Nephron progenitor cell (in vitro differentiated cells): ENCODE measurements around the gene SHMT2.
A peak's percentile ranks its signal among the peaks of the same experiment; 100 is the strongest.

Experiments used
- DNase-seq: peaks from one replicate; pipeline ENCODE4 v3.0.0; 2021
- H3K27ac Mint-ChIP-seq: 2 replicates; pipeline ENCODE4 v1.8.0; 2021; ENCODE audit warnings: mild to moderate bottlenecking, moderate library complexity, mixed read lengths
- H3K27me3 Mint-ChIP-seq: 2 replicates; pipeline ENCODE4 v1.8.0; 2021; ENCODE audit warnings: mild to moderate bottlenecking, low read depth, mixed read lengths; ENCODE audit not compliant: poor library complexity
- H3K36me3 Mint-ChIP-seq: 2 replicates; pipeline ENCODE4 v1.8.0; 2021; ENCODE audit warnings: low read depth, mixed read lengths
- H3K4me1 Mint-ChIP-seq: 2 replicates; pipeline ENCODE4 v1.8.0; 2021; ENCODE audit warnings: mixed read lengths
- H3K4me3 Mint-ChIP-seq: 2 replicates; pipeline ENCODE4 v1.8.0; 2021; ENCODE audit warnings: mild to moderate bottlenecking, moderate library complexity, mixed read lengths
- H3K9me3 Mint-ChIP-seq: 2 replicates; pipeline ENCODE4 v1.8.0; 2021; ENCODE audit warnings: mild to moderate bottlenecking, moderate library complexity, mixed read lengths
- TF ChIP-seq, protein P1 (sequence below): fragments of 200-600 bp; sonication (generic); IDR thresholded peaks from 2 replicates; pipeline ENCODE4 v1.5.0; 2021; ENCODE audit warnings: antibody characterized with exemption

The SHMT2 gene

DNA sequence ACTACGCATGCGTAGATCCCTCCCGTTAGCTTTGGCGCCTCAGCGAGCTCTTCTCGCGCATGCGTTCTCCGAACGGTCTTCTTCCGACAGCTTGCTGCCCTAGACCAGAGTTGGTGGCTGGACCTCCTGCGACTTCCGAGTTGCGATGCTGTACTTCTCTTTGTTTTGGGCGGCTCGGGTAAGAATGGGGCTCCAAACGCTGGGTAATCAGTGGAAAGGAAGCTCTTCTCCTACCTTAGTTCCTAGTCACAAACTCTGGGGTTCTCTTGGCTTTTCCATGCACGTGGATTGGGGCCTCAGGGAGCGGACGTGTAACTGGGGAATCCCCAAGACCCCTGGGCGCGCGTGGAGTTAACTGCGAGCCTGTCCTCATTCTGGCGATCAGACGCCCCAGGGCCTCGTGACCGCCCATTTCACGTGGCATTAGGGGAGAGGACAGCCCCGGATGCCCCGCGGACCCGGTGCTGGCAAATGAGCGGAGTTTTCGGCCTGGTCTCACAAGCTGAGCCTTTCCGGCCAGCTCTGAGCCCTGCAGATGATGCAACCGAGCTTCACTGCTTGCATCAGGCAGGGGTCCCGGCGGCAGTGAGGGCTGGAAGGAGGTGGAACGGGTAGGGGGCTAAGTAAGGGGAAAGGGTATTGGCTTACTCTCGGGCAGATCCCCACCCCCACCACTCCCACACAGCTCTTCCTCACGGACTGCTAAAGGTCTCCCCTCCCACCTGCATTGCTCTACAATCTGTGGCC, at the start of gene SHMT2:
Gene SHMT2 (plus strand): TSS at position 78 of the 747 bp plus-strand sequence. CDS start 68 bp downstream, at position 146.
- Mint-ChIP-seq H3K36me3 (peaks cover 31% of the 10 kb centered on the region), H3K27me3 (peaks cover 28% of the 10 kb centered on the region), H3K9me3 (no peaks in the 10 kb centered on the region), H3K27ac (peak within 1 kb of the TSS; percentile 98), H3K4me3 (peak within 1 kb of the TSS; percentile 92), H3K4me1 (peaks cover 90% of the 10 kb centered on the region)
- TF ChIP-seq, protein P1, sequence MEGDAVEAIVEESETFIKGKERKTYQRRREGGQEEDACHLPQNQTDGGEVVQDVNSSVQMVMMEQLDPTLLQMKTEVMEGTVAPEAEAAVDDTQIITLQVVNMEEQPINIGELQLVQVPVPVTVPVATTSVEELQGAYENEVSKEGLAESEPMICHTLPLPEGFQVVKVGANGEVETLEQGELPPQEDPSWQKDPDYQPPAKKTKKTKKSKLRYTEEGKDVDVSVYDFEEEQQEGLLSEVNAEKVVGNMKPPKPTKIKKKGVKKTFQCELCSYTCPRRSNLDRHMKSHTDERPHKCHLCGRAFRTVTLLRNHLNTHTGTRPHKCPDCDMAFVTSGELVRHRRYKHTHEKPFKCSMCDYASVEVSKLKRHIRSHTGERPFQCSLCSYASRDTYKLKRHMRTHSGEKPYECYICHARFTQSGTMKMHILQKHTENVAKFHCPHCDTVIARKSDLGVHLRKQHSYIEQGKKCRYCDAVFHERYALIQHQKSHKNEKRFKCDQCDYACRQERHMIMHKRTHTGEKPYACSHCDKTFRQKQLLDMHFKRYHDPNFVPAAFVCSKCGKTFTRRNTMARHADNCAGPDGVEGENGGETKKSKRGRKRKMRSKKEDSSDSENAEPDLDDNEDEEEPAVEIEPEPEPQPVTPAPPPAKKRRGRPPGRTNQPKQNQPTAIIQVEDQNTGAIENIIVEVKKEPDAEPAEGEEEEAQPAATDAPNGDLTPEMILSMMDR = no peak
- peak; percentile 96 for DNase-seq

DNA sequence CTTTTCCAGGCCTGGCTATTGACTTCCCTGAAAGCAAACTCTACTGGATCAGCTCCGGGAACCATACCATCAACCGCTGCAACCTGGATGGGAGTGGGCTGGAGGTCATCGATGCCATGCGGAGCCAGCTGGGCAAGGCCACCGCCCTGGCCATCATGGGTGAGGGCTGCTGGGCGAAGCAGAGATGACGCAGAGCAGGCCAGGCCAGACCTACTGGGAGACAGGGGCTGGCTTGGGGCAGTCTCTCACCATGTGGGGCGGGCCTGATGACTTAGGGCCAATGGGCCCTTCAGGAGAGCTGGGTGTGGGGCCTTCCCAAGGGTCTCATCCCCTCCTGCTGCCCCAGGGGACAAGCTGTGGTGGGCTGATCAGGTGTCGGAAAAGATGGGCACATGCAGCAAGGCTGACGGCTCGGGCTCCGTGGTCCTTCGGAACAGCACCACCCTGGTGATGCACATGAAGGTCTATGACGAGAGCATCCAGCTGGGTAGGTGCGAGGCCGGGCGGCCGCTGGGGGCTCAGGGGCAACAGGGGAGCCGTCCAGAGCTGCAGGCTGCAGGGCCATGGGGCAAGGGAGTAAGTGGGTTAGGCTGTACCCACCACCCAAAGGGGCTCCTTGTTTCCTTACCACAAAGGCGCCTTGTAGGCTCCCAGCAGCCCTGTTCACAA, 49.1 kb upstream of the SHMT2 start:
- H3K27ac Mint-ChIP-seq = no peak overlapping the region
- peaks cover 22% of the 10 kb centered on the region for H3K4me1 Mint-ChIP-seq
- H3K36me3 Mint-ChIP-seq = peaks cover 48% of the 10 kb centered on the region
- H3K4me3 Mint-ChIP-seq = no peak overlapping the region
- H3K9me3 Mint-ChIP-seq = no peaks in the 10 kb centered on the region
- H3K27me3 Mint-ChIP-seq = peaks cover 5% of the 10 kb centered on the region
- TF ChIP-seq, protein P1 = no peak
- no peak for DNase-seq

GRCh38 chr12:57181072-57181471, 48.4 kb upstream of the SHMT2 start:
- no peak for DNase-seq
- H3K4me1 Mint-ChIP-seq = peaks cover 22% of the 10 kb centered on the region
- peaks cover 49% of the 10 kb centered on the region for H3K36me3 Mint-ChIP-seq
- H3K27ac Mint-ChIP-seq = no peak overlapping the region
- H3K9me3 Mint-ChIP-seq = no peaks in the 10 kb centered on the region
- TF ChIP-seq, protein P1 = no peak
- H3K27me3 Mint-ChIP-seq = peaks cover 5% of the 10 kb centered on the region
- H3K4me3 Mint-ChIP-seq = no peak overlapping the region

- DNase-seq = no peak
- Mint-ChIP-seq H3K9me3 (no peaks in the 10 kb centered on the region), H3K36me3 (peaks cover 48% of the 10 kb centered on the region), H3K4me1 (peaks cover 22% of the 10 kb centered on the region), H3K4me3 (no peak overlapping the region), H3K27me3 (peaks cover 5% of the 10 kb centered on the region), H3K27ac (no peak overlapping the region)
- TF ChIP-seq, protein P1 = no peak
Observed at GRCh38 chr12:57181561-57182155, 47.9 kb upstream of the SHMT2 start.

GRCh38 chr12:57182918-57183575, 46.5 kb upstream of the SHMT2 start:
- peak; percentile 86 for DNase-seq

More at GRCh38 chr12:57182918-57183575, 46.5 kb upstream of the SHMT2 start:
- Mint-ChIP-seq H3K36me3 (peaks cover 49% of the 10 kb centered on the region), H3K9me3 (no peaks in the 10 kb centered on the region), H3K4me3 (no peak overlapping the region), H3K27ac (peak overlapping the region; percentile 55), H3K4me1 (peaks cover 20% of the 10 kb centered on the region), H3K27me3 (peaks cover 5% of the 10 kb centered on the region)
- TF ChIP-seq, protein P1 = peak; percentile 81
